ENCODE data around the gene ST6GALNAC3. TPM values are rescaled to one million over a fixed set of nuclear protein-coding genes. Genes with fewer than 3 reads are reported as not detected.

The ST6GALNAC3 gene
- total RNA-seq, 1 donor from 2014 or later: 23.6 TPM

- Histone ChIP-seq H3F3A (ENCODE audit: low read depth) (no peaks in the 10 kb centered on the region), H3K36me3 (no peaks in the 10 kb centered on the region), H3K27ac (no peak overlapping the region), H3K27me3 (no peaks in the 10 kb centered on the region), H3K4me3 (no peak overlapping the region), H3K9me3 (ENCODE audit: low read depth) (no peaks in the 10 kb centered on the region), H3K4me2 (no peak overlapping the region), H3K79me2 (ENCODE audit: low read depth) (peaks cover 14% of the 10 kb centered on the region), H3K4me1 (peaks cover 8% of the 10 kb centered on the region), H4K20me1 (ENCODE audit: low read depth) (no peaks in the 10 kb centered on the region), H3K9ac (no peak overlapping the region), H2AFZ (replicated peaks) (no peak overlapping the region)
- no peak for DNase-seq (ENCODE audit: low spot score)
- H3K4me3 Mint-ChIP-seq: no peak overlapping the region
- peaks cover 13% of the 10 kb centered on the region for H3K36me3 Mint-ChIP-seq
- peaks cover 9% of the 10 kb centered on the region for H3K9me3 Mint-ChIP-seq
- TF ChIP-seq EZH2 (IDR thresholded peaks at IDR 0.05) (no peak), CTCF (IDR thresholded peaks at IDR 0.05) (no peak), EZH2phosphoT487 (IDR thresholded peaks at IDR 0.05) (no peak)
- no peak overlapping the region for H3K27ac Mint-ChIP-seq
- peaks cover 5% of the 10 kb centered on the region for H3K27me3 Mint-ChIP-seq (ENCODE audit: insufficient read depth, low read depth)
- peaks cover 22% of the 10 kb centered on the region for H3K4me1 Mint-ChIP-seq
Observed at GRCh38 chr1:76106719-76107235, 32.2 kb downstream of the ST6GALNAC3 start.

GRCh38 chr1:76109404-76109803 lies 34.9 kb downstream of the ST6GALNAC3 start:
- Mint-ChIP-seq H3K27me3 (ENCODE audit: insufficient read depth, low read depth) (peaks cover 5% of the 10 kb centered on the region), H3K36me3 (peaks cover 13% of the 10 kb centered on the region), H3K27ac (no peak overlapping the region), H3K9me3 (peaks cover 11% of the 10 kb centered on the region), H3K4me3 (no peak overlapping the region), H3K4me1 (peaks cover 2% of the 10 kb centered on the region)
- H3K9ac ChIP-seq: no peak overlapping the region
- no peaks in the 10 kb centered on the region for H4K20me1 ChIP-seq (ENCODE audit: low read depth)
- H3K4me1 ChIP-seq: peaks cover 8% of the 10 kb centered on the region
- H3K79me2 ChIP-seq (ENCODE audit: low read depth): no peaks in the 10 kb centered on the region
- no peak for DNase-seq (ENCODE audit: low spot score)
- H2AFZ ChIP-seq (replicated peaks): no peak overlapping the region
- H3K4me3 ChIP-seq: no peak overlapping the region
- no peak overlapping the region for H3K4me2 ChIP-seq
- H3K27ac ChIP-seq: no peak overlapping the region
- H3K36me3 ChIP-seq: no peaks in the 10 kb centered on the region
- no peaks in the 10 kb centered on the region for H3F3A ChIP-seq (ENCODE audit: low read depth)
- TF ChIP-seq EZH2 (IDR thresholded peaks at IDR 0.05) (no peak), CTCF (IDR thresholded peaks at IDR 0.05) (no peak), EZH2phosphoT487 (IDR thresholded peaks at IDR 0.05) (no peak)
- H3K9me3 ChIP-seq (ENCODE audit: low read depth): no peaks in the 10 kb centered on the region
- H3K27me3 ChIP-seq: no peaks in the 10 kb centered on the region

- no peak overlapping the region for H3K9ac ChIP-seq
- peaks cover 5% of the 10 kb centered on the region for H3K27me3 Mint-ChIP-seq (ENCODE audit: insufficient read depth, low read depth)
- no peak for DNase-seq (ENCODE audit: low spot score)
- no peak overlapping the region for H3K27ac ChIP-seq
- TF ChIP-seq EZH2phosphoT487 (IDR thresholded peaks at IDR 0.05): no peak
- no peak for TF ChIP-seq CTCF (IDR thresholded peaks at IDR 0.05)
- TF ChIP-seq EZH2 (IDR thresholded peaks at IDR 0.05): no peak
- no peaks in the 10 kb centered on the region for H4K20me1 ChIP-seq (ENCODE audit: low read depth)
- peaks cover 12% of the 10 kb centered on the region for H3K9me3 Mint-ChIP-seq
- H3K4me3 ChIP-seq: no peak overlapping the region
- H3K4me1 Mint-ChIP-seq: no peaks in the 10 kb centered on the region
- H3K4me1 ChIP-seq: peaks cover 8% of the 10 kb centered on the region
- H3K27me3 ChIP-seq: no peaks in the 10 kb centered on the region
- no peak overlapping the region for H3K4me2 ChIP-seq
- H3K27ac Mint-ChIP-seq: no peak overlapping the region
- H3K9me3 ChIP-seq (ENCODE audit: low read depth): no peaks in the 10 kb centered on the region
- no peaks in the 10 kb centered on the region for H3K36me3 ChIP-seq
- H2AFZ ChIP-seq (replicated peaks): no peak overlapping the region
- no peak overlapping the region for H3K4me3 Mint-ChIP-seq
- H3F3A ChIP-seq (ENCODE audit: low read depth): no peaks in the 10 kb centered on the region
- peaks cover 14% of the 10 kb centered on the region for H3K36me3 Mint-ChIP-seq
- H3K79me2 ChIP-seq (ENCODE audit: low read depth): no peaks in the 10 kb centered on the region
Observed at GRCh38 chr1:76109901-76110560, 35.5 kb downstream of the ST6GALNAC3 start.
